ENCODE results near the gene RBPJL. TPM values are rescaled to one million over a fixed set of nuclear protein-coding genes. Genes with fewer than 3 reads are reported as not detected.

Gene RBPJL
- total RNA-seq, 4 donors from 2014 or later = not detected

GRCh38 chr20:45275338-45275737 is 31.3 kb upstream of the RBPJL start:
- Histone ChIP-seq H3K4me1 (no peaks in the 10 kb centered on the region), H3K36me3 (no peaks in the 10 kb centered on the region), H3K4me3 (no peak overlapping the region), H3K27me3 (peaks cover 42% of the 10 kb centered on the region), H3K27ac (no peak overlapping the region), H3K9me3 (no peaks in the 10 kb centered on the region)
- ATAC-seq = no peak
- TF ChIP-seq POLR2AphosphoS5 (IDR thresholded peaks at IDR 0.05) = no peak
- TF ChIP-seq EP300 (IDR thresholded peaks at IDR 0.05) = no peak
- no peak for TF ChIP-seq CTCF (IDR thresholded peaks at IDR 0.05)
- TF ChIP-seq POLR2A (IDR thresholded peaks at IDR 0.05) = no peak
- WGBS, 2 donors (ENCODE audit: low coverage in 1 of 2) = 63 to 68% methylated on average over 3 of the region's 3 CpGs

GRCh38 chr20:45279992-45280391 is 26.6 kb upstream of the RBPJL start:
- H3K9me3 ChIP-seq = no peaks in the 10 kb centered on the region
- 72 to 82% methylated on average over 1 of the region's 1 CpG for WGBS, 2 donors (ENCODE audit: low coverage in 1 of 2)
- no peaks in the 10 kb centered on the region for H3K36me3 ChIP-seq
- H3K27ac ChIP-seq = no peak overlapping the region
- TF ChIP-seq CTCF (IDR thresholded peaks at IDR 0.05) (no peak), POLR2A (IDR thresholded peaks at IDR 0.05) (no peak), POLR2AphosphoS5 (IDR thresholded peaks at IDR 0.05) (no peak), EP300 (IDR thresholded peaks at IDR 0.05) (no peak)
- no peaks in the 10 kb centered on the region for H3K4me1 ChIP-seq
- no peak for ATAC-seq
- H3K4me3 ChIP-seq = no peak overlapping the region
- peaks cover 39% of the 10 kb centered on the region for H3K27me3 ChIP-seq

GRCh38 chr20:45282700-45283550 is 23.7 kb upstream of the RBPJL start:
- no peaks in the 10 kb centered on the region for H3K4me1 ChIP-seq
- no peak overlapping the region for H3K4me3 ChIP-seq
- peaks cover 28% of the 10 kb centered on the region for H3K27me3 ChIP-seq
- H3K9me3 ChIP-seq = no peaks in the 10 kb centered on the region
- no peaks in the 10 kb centered on the region for H3K36me3 ChIP-seq
- no peak overlapping the region for H3K27ac ChIP-seq
- 55 to 77% methylated on average over 3 to 5 of the region's 7 CpGs for WGBS, 2 donors (ENCODE audit: low coverage in 1 of 2)
- TF ChIP-seq POLR2AphosphoS5 (IDR thresholded peaks at IDR 0.05) = no peak
- TF ChIP-seq POLR2A (IDR thresholded peaks at IDR 0.05) = no peak
- no peak for TF ChIP-seq CTCF (IDR thresholded peaks at IDR 0.05)
- no peak for TF ChIP-seq EP300 (IDR thresholded peaks at IDR 0.05)
- ATAC-seq = no peak

GRCh38 chr20:45283551-45284057 is 23.0 kb upstream of the RBPJL start:
- Histone ChIP-seq H3K4me1 (no peaks in the 10 kb centered on the region), H3K27me3 (peaks cover 30% of the 10 kb centered on the region), H3K9me3 (no peaks in the 10 kb centered on the region), H3K27ac (no peak overlapping the region), H3K36me3 (no peaks in the 10 kb centered on the region), H3K4me3 (no peak overlapping the region)
- TF ChIP-seq POLR2A (IDR thresholded peaks at IDR 0.05) = no peak
- TF ChIP-seq EP300 (IDR thresholded peaks at IDR 0.05) = no peak
- no peak for TF ChIP-seq CTCF (IDR thresholded peaks at IDR 0.05)
- TF ChIP-seq POLR2AphosphoS5 (IDR thresholded peaks at IDR 0.05) = no peak
- no peak for ATAC-seq
- WGBS, 2 donors (ENCODE audit: low coverage in 1 of 2) = 18 to 29% methylated on average over 1 to 3 of the region's 4 CpGs

GRCh38 chr20:45288376-45288775 is 18.3 kb upstream of the RBPJL start:
- peaks cover 22% of the 10 kb centered on the region for H3K27me3 ChIP-seq
- peaks cover 0 to 19% (median 5%) of the 10 kb centered on the region in 3 donors for H3K4me1 ChIP-seq
- H3K36me3 ChIP-seq = no peaks in the 10 kb centered on the region
- TF ChIP-seq EP300 (IDR thresholded peaks at IDR 0.05) = no peak
- no peak for TF ChIP-seq POLR2AphosphoS5 (IDR thresholded peaks at IDR 0.05)
- no peak for TF ChIP-seq CTCF (IDR thresholded peaks at IDR 0.05)
- TF ChIP-seq POLR2A (IDR thresholded peaks at IDR 0.05) = no peak
- no peak overlapping the region for H3K27ac ChIP-seq
- no peak overlapping the region for H3K4me3 ChIP-seq
- no peak for ATAC-seq
- WGBS, 2 donors (ENCODE audit: low coverage in 1 of 2) = 61% methylated on average over 2 of the region's 4 CpGs; no CpG with 5 or more reads in 1 of the 2 donors
- H3K9me3 ChIP-seq = no peaks in the 10 kb centered on the region

Measured in gastroesophageal sphincter (tissue), 4 donors.